Mononuclear cell (primary cell): ENCODE measurements around the gene GOLGA8H. TPM values are rescaled to one million over a fixed set of nuclear protein-coding genes. Genes with fewer than 3 reads are reported as not detected.

Source experiments
- total RNA-seq: library from RNA; depleted of rRNA; stranded (reverse); fragments of >200 nt; gene quantifications from one replicate; pipeline ENCODE4 v1.2.3, GENCODE V29; 2012

GOLGA8H gene
- total RNA-seq, 1 donor: 0.21 TPM

Other genes starting within 250 kb of the GOLGA8H start
- 5.1 TPM for gene CHRFAM7A, start 210.5 kb upstream of the GOLGA8H start, total RNA-seq
- 2.2 TPM for gene GOLGA8R, start 189.8 kb upstream of the GOLGA8H start, total RNA-seq
- 1.8 TPM for gene GOLGA8Q, start 52.0 kb upstream of the GOLGA8H start, total RNA-seq